ENCODE data around the gene TEX264. TPM values are rescaled to one million over a fixed set of nuclear protein-coding genes. Genes with fewer than 3 reads are reported as not detected.

TEX264 gene
- total and polyA plus RNA-seq, 2 of the 13 experiments (the other 11 are each of a cell fraction or from before 2014, with no cell fraction given): 35.2 to 52.1 TPM

- TF ChIP-seq ZNF609 (CRISPR knock-in tag; IDR thresholded peaks at IDR 0.05; ENCODE audit: borderline replicate concordance): peak; percentile 60; the same call in 1 of the 2 replicates
- no peak for TF ChIP-seq U2AF1 (optimal IDR thresholded peaks at IDR 0.05; ENCODE audit: low read depth, low read length)
- peak; percentile 58 for TF ChIP-seq DBP (CRISPR knock-in tag; IDR thresholded peaks at IDR 0.05; ENCODE audit: not compliant biosample characterization)
- TF ChIP-seq NFE2L1 (CRISPR knock-in tag; IDR thresholded peaks at IDR 0.05; ENCODE audit: borderline replicate concordance): 0 out of 2 replicates have a peak, but pooled peaks have one; percentile 69
- TF ChIP-seq ZNF577 (CRISPR knock-in tag; IDR thresholded peaks at IDR 0.05; ENCODE audit: borderline replicate concordance, low read depth): no peak
- TF ChIP-seq GTF3A (CRISPR knock-in tag; conservative IDR thresholded peaks at IDR 0.05): no peak
- TF ChIP-seq NR2C2 (CRISPR knock-in tag; IDR thresholded peaks at IDR 0.05; ENCODE audit: borderline replicate concordance): 0 out of 2 replicates have a peak, but pooled peaks have one; percentile 57
- TF ChIP-seq ZNF256 (CRISPR knock-in tag; conservative IDR thresholded peaks at IDR 0.05): 0 out of 2 replicates have a peak, but pooled peaks have one; percentile 61
- no peak for TF ChIP-seq MAX (IDR thresholded peaks at IDR 0.05)
- no peak for TF ChIP-seq ZNF569 (CRISPR knock-in tag; IDR thresholded peaks at IDR 0.05; ENCODE audit: borderline replicate concordance)
- no peak for TF ChIP-seq SMYD3 (CRISPR knock-in tag; IDR thresholded peaks at IDR 0.05)
- TF ChIP-seq NFATC3 (CRISPR knock-in tag; IDR thresholded peaks at IDR 0.05): no peak
- TF ChIP-seq ZBTB8A (CRISPR knock-in tag; IDR thresholded peaks at IDR 0.05; ENCODE audit: borderline replicate concordance, low read depth): no peak
- TF ChIP-seq ZFX (CRISPR knock-in tag; IDR thresholded peaks at IDR 0.05; ENCODE audit: low read depth): peak; percentile 87
- TF ChIP-seq HES4 (CRISPR knock-in tag; IDR thresholded peaks at IDR 0.05; ENCODE audit: borderline replicate concordance): peak; percentile 22; the same call in 1 of the 2 replicates
- no peak for TF ChIP-seq ZSCAN29 (CRISPR knock-in tag; conservative IDR thresholded peaks at IDR 0.05)
- TF ChIP-seq ZNF713 (CRISPR knock-in tag; IDR thresholded peaks at IDR 0.05): no peak
- no peak for TF ChIP-seq NPAS2 (CRISPR knock-in tag; IDR thresholded peaks at IDR 0.05; ENCODE audit: borderline replicate concordance)
- no peak for TF ChIP-seq FUBP1 (CRISPR knock-in tag; IDR thresholded peaks at IDR 0.05; ENCODE audit: borderline replicate concordance)
- TF ChIP-seq ZNF850 (CRISPR knock-in tag; conservative IDR thresholded peaks at IDR 0.05): no peak
- TF ChIP-seq ZNF230 (CRISPR knock-in tag; IDR thresholded peaks at IDR 0.05): peak; percentile 69; the same call in 1 of the 2 replicates
Observed at GRCh38 chr3:51670823-51671733, at the start of gene TEX264 (continued).
